IMR-90 (cell line): Measurements from ENCODE around the gene SLC9A1.
"Not testable (repeated sequence)": the region's sequence is repeated elsewhere in the genome, so short reads cannot be mapped to it uniquely, and the experiment has no call there.

Experiments
- BHLHE40 ChIP-seq: fragments of 150-350 bp; IDR thresholded peaks from 2 replicates; pipeline ENCODE4 v1.6.1; 2016; ENCODE audit warnings: mild to moderate bottlenecking, low read depth, low read length
- MAZ ChIP-seq: IDR thresholded peaks from 2 replicates; pipeline ENCODE4 v1.6.1; 2012; ENCODE audit warnings: low read depth, mild to moderate bottlenecking, low read length, improper control_type of control experiment, moderate library complexity, borderline replicate concordance
- POLR2A ChIP-seq: IDR thresholded peaks from 2 replicates; pipeline ENCODE4 v1.6.1; 2012; ENCODE audit warnings: mild to moderate bottlenecking, low read depth, low read length
- RAD21 ChIP-seq: IDR thresholded peaks from 2 replicates; pipeline ENCODE4 v1.6.1; 2012; ENCODE audit warnings: low read length, improper control_type of control experiment
- RCOR1 ChIP-seq: IDR thresholded peaks from 2 replicates; pipeline ENCODE4 v1.6.1; 2012; ENCODE audit warnings: mild to moderate bottlenecking, low read length, improper control_type of control experiment; ENCODE audit not compliant: insufficient replicate concordance
- RFX5 ChIP-seq: IDR thresholded peaks from 2 replicates; pipeline ENCODE4 v1.8.0; 2012; ENCODE audit warnings: low read depth, mild to moderate bottlenecking, low read length, moderate library complexity
- TF ChIP-seq, protein P1 (sequence below): conservative IDR thresholded peaks from 2 replicates; pipeline ENCODE4 v1.5.1; 2012; ENCODE audit warnings: mild to moderate bottlenecking, low read depth, low read length, improper control_type of control experiment

DNA sequence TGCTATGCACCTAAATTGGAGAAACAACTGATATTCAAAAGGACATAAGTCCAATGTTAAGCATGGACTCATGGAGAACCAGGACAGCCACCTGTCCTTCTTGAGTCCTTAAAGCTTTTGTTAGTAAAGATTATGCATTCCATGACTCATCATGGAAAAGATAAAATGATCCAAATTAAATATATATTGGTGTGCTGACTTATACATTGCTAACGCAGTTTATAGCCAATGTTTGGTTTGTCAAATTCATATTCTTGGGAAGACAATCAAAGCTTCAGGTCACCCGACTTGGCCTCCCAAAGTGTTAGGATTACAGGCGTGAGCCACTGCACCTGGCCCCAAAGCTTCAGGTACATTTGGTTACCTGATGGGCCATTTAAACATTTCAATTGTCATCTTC, 29.7 kb upstream of the SLC9A1 start:
- TF ChIP-seq, protein P1, sequence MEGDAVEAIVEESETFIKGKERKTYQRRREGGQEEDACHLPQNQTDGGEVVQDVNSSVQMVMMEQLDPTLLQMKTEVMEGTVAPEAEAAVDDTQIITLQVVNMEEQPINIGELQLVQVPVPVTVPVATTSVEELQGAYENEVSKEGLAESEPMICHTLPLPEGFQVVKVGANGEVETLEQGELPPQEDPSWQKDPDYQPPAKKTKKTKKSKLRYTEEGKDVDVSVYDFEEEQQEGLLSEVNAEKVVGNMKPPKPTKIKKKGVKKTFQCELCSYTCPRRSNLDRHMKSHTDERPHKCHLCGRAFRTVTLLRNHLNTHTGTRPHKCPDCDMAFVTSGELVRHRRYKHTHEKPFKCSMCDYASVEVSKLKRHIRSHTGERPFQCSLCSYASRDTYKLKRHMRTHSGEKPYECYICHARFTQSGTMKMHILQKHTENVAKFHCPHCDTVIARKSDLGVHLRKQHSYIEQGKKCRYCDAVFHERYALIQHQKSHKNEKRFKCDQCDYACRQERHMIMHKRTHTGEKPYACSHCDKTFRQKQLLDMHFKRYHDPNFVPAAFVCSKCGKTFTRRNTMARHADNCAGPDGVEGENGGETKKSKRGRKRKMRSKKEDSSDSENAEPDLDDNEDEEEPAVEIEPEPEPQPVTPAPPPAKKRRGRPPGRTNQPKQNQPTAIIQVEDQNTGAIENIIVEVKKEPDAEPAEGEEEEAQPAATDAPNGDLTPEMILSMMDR, result not testable (repeated sequence)
- not testable (repeated sequence) for TF ChIP-seq MAZ, BHLHE40, POLR2A, RCOR1, RFX5, RAD21
